Measurements from ENCODE around the gene EVL. TPM values are rescaled to one million over a fixed set of nuclear protein-coding genes. Genes with fewer than 3 reads are reported as not detected.
A peak's percentile ranks its signal among the peaks of the same experiment; 100 is the strongest.

Gene EVL
- total RNA-seq, 3 donors from 2014 or later, result 32.0 to 42.8 (median 36.0) TPM

DNA sequence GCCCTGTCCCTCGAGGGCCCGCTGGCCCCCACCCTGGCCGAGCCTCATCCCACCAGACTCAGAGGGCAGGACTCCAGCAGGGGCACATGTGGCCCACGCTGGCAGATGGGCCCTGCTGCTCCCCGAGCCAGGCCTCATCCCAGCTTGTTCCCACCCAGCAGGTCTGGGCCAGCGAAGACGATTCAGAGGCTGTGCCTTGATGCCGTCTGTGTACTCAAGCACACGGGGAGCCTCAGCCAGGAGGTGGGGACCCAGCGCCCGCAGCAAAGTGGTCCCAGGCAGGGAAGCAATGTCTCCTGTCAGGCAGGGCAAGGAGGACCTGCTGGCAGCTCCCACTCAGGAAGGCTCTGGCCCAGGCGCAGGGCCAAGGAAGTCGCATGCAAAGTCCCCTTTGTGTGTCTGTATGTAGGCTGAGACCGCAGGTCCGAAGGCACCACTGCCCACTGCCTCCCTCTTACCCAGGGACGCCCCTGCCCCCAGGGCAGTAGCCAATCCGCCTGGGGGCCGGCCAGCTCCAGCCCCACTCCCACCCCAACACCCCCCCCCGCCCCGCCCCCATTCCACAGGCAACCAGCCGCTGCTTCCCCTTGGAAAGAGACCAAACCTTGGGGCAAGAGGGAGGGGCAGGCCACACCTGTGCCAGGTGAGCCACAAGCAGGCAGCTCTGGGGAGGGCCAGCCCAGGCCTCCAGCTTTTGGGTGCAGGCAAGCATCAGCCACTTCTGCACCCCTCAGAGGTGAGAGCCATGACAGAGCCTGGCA is 84.8 kb downstream of the EVL start:
- Histone ChIP-seq H3K4me1 (ENCODE audit: low read depth) (peaks cover 54% of the 10 kb centered on the region), H3K36me3 (ENCODE audit: low read depth) (no peaks in the 10 kb centered on the region)

DNA sequence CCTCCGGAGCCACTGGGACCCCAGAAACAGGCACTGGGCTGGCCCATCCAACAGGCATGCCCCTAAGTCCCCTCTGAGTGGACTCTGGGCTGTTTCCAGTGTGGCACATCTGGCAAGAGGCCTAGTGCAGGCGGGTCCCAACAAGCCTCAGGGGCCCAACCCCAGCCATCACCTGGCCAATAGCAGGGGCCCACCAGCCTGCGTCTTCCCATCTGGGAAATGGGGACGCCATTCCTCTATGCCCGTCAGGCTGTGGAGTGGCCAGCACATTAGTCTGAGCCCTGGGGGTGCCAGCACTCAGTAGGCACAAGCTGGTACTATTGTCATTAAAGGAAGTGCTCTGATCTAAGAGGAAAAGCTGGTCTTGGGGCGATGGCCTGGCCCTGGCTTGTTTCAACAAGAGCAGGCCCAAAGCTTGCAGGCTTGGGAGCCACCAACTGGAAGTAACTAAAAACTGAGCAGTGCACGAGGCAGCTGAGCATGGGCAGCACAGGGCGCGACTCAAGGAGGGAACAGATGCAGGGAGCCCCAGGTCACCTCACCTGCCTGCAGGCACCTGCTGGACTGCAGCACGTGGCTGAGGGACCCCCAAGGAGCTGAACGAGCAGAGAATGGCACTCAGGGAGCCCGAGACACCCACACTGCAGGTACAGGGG is 85.8 kb downstream of the EVL start:
- ATAC-seq (peak; percentile 3), DNase-seq (peak in 2 of 3 donors; percentile 59 to 67)
- H3K4me1 ChIP-seq (ENCODE audit: low read depth), result peaks cover 51% of the 10 kb centered on the region
- H3K36me3 ChIP-seq (ENCODE audit: low read depth), result no peaks in the 10 kb centered on the region
- peaks cover 6% of the 10 kb centered on the region for H3K9me3 ChIP-seq
- H3K4me3 ChIP-seq, result no peak overlapping the region
- intact Hi-C loops (cut with DNase I, micrococcal nuclease), result no loop called here
- TF ChIP-seq, protein P1, sequence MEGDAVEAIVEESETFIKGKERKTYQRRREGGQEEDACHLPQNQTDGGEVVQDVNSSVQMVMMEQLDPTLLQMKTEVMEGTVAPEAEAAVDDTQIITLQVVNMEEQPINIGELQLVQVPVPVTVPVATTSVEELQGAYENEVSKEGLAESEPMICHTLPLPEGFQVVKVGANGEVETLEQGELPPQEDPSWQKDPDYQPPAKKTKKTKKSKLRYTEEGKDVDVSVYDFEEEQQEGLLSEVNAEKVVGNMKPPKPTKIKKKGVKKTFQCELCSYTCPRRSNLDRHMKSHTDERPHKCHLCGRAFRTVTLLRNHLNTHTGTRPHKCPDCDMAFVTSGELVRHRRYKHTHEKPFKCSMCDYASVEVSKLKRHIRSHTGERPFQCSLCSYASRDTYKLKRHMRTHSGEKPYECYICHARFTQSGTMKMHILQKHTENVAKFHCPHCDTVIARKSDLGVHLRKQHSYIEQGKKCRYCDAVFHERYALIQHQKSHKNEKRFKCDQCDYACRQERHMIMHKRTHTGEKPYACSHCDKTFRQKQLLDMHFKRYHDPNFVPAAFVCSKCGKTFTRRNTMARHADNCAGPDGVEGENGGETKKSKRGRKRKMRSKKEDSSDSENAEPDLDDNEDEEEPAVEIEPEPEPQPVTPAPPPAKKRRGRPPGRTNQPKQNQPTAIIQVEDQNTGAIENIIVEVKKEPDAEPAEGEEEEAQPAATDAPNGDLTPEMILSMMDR (IDR thresholded peaks at IDR 0.05), result no peak

More for the DNA sequence above, 84.8 kb downstream of the EVL start:
- Histone ChIP-seq H3K4me3 (no peak overlapping the region), H3K9me3 (peaks cover 6% of the 10 kb centered on the region)
- intact Hi-C loops (cut with DNase I, micrococcal nuclease), result no loop called here
- TF ChIP-seq, protein P1 (IDR thresholded peaks at IDR 0.05), result no peak
- peak; percentile 82 to 86 (median 85) for DNase-seq
- ATAC-seq, result peak; percentile 69

DNA sequence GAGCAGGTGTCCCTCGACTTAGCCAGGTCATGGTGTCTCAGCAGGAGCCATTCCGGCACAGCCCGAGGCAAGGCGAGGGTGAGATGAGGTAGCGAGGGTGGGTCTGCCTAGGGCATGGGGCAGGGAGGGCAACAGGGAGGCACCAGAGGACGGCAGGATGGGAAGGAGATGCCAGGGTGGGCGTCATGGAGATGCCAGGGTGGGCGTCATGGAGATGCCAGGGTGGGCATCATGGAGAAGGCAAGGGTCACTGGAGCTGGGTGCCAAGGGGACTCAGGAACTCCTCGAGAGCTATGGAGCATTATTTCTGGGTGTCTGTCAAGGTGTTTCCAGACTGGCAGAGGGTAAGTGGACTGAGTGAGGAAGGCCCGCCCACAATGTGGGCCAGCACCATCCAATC is 86.9 kb downstream of the EVL start:
- H3K4me3 ChIP-seq, result no peak overlapping the region
- H3K36me3 ChIP-seq (ENCODE audit: low read depth), result no peaks in the 10 kb centered on the region
- intact Hi-C loops (cut with DNase I, micrococcal nuclease), result no loop called here
- no peak for ATAC-seq
- DNase-seq, result no peak
- H3K4me1 ChIP-seq (ENCODE audit: low read depth), result peaks cover 48% of the 10 kb centered on the region
- TF ChIP-seq, protein P1 (IDR thresholded peaks at IDR 0.05), result no peak
- H3K9me3 ChIP-seq, result peaks cover 6% of the 10 kb centered on the region

DNA sequence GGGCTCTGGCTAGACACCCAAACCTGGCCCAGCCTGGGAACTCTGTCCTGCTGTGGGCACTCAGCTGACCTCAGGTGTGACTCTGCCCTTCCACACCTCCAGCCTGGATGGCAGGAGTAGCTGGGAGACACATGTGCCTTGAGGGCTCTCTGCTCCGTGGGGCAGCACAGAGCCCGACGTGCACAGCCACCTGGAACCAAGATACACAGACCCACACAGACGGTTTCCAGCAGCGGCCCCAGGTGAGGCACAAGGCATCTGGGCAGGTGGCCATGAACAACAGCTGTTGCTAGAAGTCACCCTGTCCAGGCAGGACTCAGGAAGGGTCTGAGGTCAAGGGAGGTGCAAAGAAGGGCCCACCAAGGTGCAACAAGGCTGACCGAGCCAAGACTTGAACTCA is 88.3 kb downstream of the EVL start:
- DNase-seq, result no peak
- TF ChIP-seq, protein P1 (IDR thresholded peaks at IDR 0.05), result no peak
- H3K36me3 ChIP-seq (ENCODE audit: low read depth), result no peaks in the 10 kb centered on the region
- H3K4me1 ChIP-seq (ENCODE audit: low read depth), result peaks cover 44% of the 10 kb centered on the region
- no peak overlapping the region for H3K4me3 ChIP-seq
- no peak for ATAC-seq
- intact Hi-C loops (cut with DNase I, micrococcal nuclease), result no loop called here
- H3K9me3 ChIP-seq, result peaks cover 6% of the 10 kb centered on the region

DNA sequence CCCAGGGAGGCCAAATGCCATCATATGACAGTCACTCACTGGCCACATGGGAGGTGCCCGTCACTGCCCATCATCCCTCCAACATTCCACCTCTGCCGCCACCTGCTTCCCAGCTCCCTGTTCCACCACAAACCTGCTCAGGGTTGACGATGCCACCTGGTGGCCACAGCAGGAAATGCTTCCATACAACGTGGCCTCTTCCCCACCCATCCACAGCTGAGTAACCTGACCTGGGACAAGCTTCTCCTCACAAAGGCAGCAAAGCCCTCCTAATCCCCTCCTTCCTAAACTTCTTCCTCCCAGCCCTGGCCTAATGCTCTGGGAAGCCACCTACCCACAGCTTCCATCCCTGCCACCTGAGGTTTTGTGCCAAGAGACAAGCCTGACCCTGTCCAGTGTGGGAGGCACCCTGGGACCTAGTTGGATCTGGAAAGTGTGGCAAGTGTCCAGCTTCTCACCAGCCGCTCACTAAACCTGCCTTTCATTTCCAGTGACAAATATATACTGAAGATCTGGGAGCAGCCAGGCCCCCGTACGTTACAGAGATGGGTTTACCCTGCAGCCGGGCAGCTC is 89.9 kb downstream of the EVL start:
- intact Hi-C loops (cut with DNase I, micrococcal nuclease), result no loop called here
- DNase-seq (peak; percentile 64 to 77 (median 65)), ATAC-seq (peak; percentile 33)
- no peaks in the 10 kb centered on the region for H3K36me3 ChIP-seq (ENCODE audit: low read depth)
- H3K4me1 ChIP-seq (ENCODE audit: low read depth), result peaks cover 37% of the 10 kb centered on the region
- no peak overlapping the region for H3K4me3 ChIP-seq
- peaks cover 6% of the 10 kb centered on the region for H3K9me3 ChIP-seq
- TF ChIP-seq, protein P1 (IDR thresholded peaks at IDR 0.05), result peak; percentile 30
